Lung (tissue), 12 donors: ENCODE measurements around the gene SP1. TPM values are rescaled to one million over a fixed set of nuclear protein-coding genes. Genes with fewer than 3 reads are reported as not detected.

Source experiments
- ATAC-seq: fragments of 200-7000 bp; cut with Tn5 transposase; one replicate; pipeline ENCODE4 v1.9.1; 2020; ENCODE audit warnings: moderate number of reproducible peaks; ENCODE audit not compliant: insufficient read depth, low FRiP score
- DNase-seq, 3 donors: peaks; one replicate each; pipeline ENCODE4 v3.0.0-alpha.2; 2013 to 2017
- H3K27ac ChIP-seq, 2 donors: one replicate each; pipeline ENCODE4 v1.5.1; 2013; ENCODE audit warnings: mild to moderate bottlenecking in 2 of 2, moderate library complexity in 2 of 2, control low read depth in 1 of 2, inconsistent platforms in 1 of 2, low read depth in 1 of 2, low read length in 1 of 2
- H3K27me3 ChIP-seq, 3 donors: one replicate each; pipeline ENCODE4 v1.5.1; 2013; ENCODE audit warnings: low read length in 2 of 3; ENCODE audit not compliant: control insufficient read depth in 3 of 3, insufficient read depth in 3 of 3
- H3K36me3 ChIP-seq, 4 donors: one replicate each; pipeline ENCODE4 v1.5.1; 2013; ENCODE audit warnings: low read length in 4 of 4, mild to moderate bottlenecking in 1 of 4, moderate library complexity in 1 of 4; ENCODE audit not compliant: control insufficient read depth in 4 of 4, insufficient read depth in 4 of 4
- H3K4me1 ChIP-seq, 5 donors: one replicate each; pipeline ENCODE4 v1.5.1; 2013; ENCODE audit warnings: low read length in 5 of 5, mild to moderate bottlenecking in 2 of 5, moderate library complexity in 1 of 5; ENCODE audit not compliant: control insufficient read depth in 5 of 5, insufficient read depth in 5 of 5
- H3K4me3 ChIP-seq: one replicate; pipeline ENCODE4 v1.5.1; 2013; ENCODE audit warnings: mild to moderate bottlenecking, control low read depth, moderate library complexity
- H3K9ac ChIP-seq, 2 donors: one replicate each; pipeline ENCODE4 v1.5.1; 2013; ENCODE audit warnings: low read length in 2 of 2, control low read depth in 1 of 2; ENCODE audit not compliant: insufficient read depth in 1 of 2
- H3K9me3 ChIP-seq, 4 donors: one replicate each; pipeline ENCODE4 v1.5.1; 2013; ENCODE audit warnings: low read length in 3 of 4, mild to moderate bottlenecking in 1 of 4, moderate library complexity in 1 of 4; ENCODE audit not compliant: control insufficient read depth in 4 of 4, insufficient read depth in 3 of 4
- CTCF ChIP-seq: IDR thresholded peaks from 2 replicates; pipeline ENCODE4 v1.5.1; 2012; ENCODE audit warnings: mild to moderate bottlenecking; ENCODE audit errors: control extremely low read depth, extremely low read depth
- WGBS, 2 donors: extraction: QIAGEN DNeasy Blood & Tissue Kit; methylation state at CpG; one replicate each; pipeline ENCODE4 v1.1.7; 2013; 5-methylcytosine and 5-hydroxymethylcytosine counted together
- polyA plus RNA-seq, 2 donors: library from polyadenylated mRNA; stranded (reverse); fragments of 200-250 nt; gene quantifications; one replicate each; pipeline ENCODE4 v1.2.1, GENCODE V29; 2013
- total RNA-seq, 2 donors: library from RNA; depleted of rRNA in 1 of 2; stranded (reverse); fragments of >200 nt in 1 of 2; gene quantifications; one replicate each; pipeline ENCODE4 v1.2.1, GENCODE V29; 2014 to 2021
- donor health status: control.
- donor health status: control.
- donor health status: Bipolar disorder and iron deficiency.
- donor health status: healthy.
- donor health status: DM: yes; HTN: yes; CAD: no.

The SP1 gene
- total and polyA plus RNA-seq, 4 donors, result 16.2 to 72.2 (median 47.5) TPM

- DNase-seq, result peak in 2 of 3 donors; percentile 30 to 66
- Histone ChIP-seq H3K9ac (no peak overlapping the region), H3K4me3 (no peak overlapping the region), H3K27ac (no peak overlapping the region), H3K36me3 (no peaks in the 10 kb centered on the region), H3K27me3 (no peaks in the 10 kb centered on the region), H3K4me1 (peaks cover 0 to 6% (median 0%) of the 10 kb centered on the region in 5 donors), H3K9me3 (peaks cover 0 to 2% (median 0%) of the 10 kb centered on the region in 4 donors)
- 83% methylated on average over 9 of the region's 9 CpGs for WGBS, 2 donors
- no peak for TF ChIP-seq CTCF
- ATAC-seq, result no peak
Measured at GRCh38 chr12:53424626-53425514, 44.9 kb downstream of the SP1 start.

GRCh38 chr12:53425515-53426150, 45.7 kb downstream of the SP1 start:
- Histone ChIP-seq H3K36me3 (no peaks in the 10 kb centered on the region), H3K4me1 (peaks cover 0 to 6% (median 0%) of the 10 kb centered on the region in 5 donors), H3K27me3 (no peaks in the 10 kb centered on the region), H3K27ac (no peak overlapping the region), H3K4me3 (no peak overlapping the region), H3K9me3 (peaks cover 0 to 2% (median 0%) of the 10 kb centered on the region in 4 donors), H3K9ac (no peak overlapping the region)
- WGBS, 2 donors, result 80 to 83% methylated on average over 11 of the region's 11 CpGs
- DNase-seq, result no peak
- no peak for ATAC-seq
- TF ChIP-seq CTCF, result no peak

GRCh38 chr12:53427905-53428594, 48.1 kb downstream of the SP1 start:
- no peaks in the 10 kb centered on the region for H3K36me3 ChIP-seq
- DNase-seq (no peak), ATAC-seq (no peak)
- no peak overlapping the region for H3K27ac ChIP-seq
- peaks cover 0 to 2% (median 0%) of the 10 kb centered on the region in 4 donors for H3K9me3 ChIP-seq
- no peak overlapping the region for H3K4me3 ChIP-seq
- 80 to 85% methylated on average over 7 of the region's 7 CpGs for WGBS, 2 donors
- no peaks in the 10 kb centered on the region for H3K27me3 ChIP-seq
- no peaks in the 10 kb centered on the region for H3K4me1 ChIP-seq
- TF ChIP-seq CTCF, result no peak
- H3K9ac ChIP-seq, result no peak overlapping the region
